Esophagus (tissue), 2 donors: ENCODE measurements around the gene TESPA1. TPM values are rescaled to one million over a fixed set of nuclear protein-coding genes. Genes with fewer than 3 reads are reported as not detected.
"Not testable (repeated sequence)": the region's sequence is repeated elsewhere in the genome, so short reads cannot be mapped to it uniquely, and the experiment has no call there.

Experiments used
- H3K27ac ChIP-seq, 2 donors: one replicate each; pipeline ENCODE4 v1.5.1; 2013; ENCODE audit warnings: low read depth in 2 of 2, mild to moderate bottlenecking in 2 of 2, inconsistent platforms in 1 of 2, low read length in 1 of 2, moderate library complexity in 1 of 2
- H3K27me3 ChIP-seq, 2 donors: one replicate each; pipeline ENCODE4 v1.6.1; 2013; ENCODE audit warnings: low read length in 2 of 2, control low read depth in 1 of 2, mild to moderate bottlenecking in 1 of 2; ENCODE audit not compliant: insufficient read depth in 2 of 2, control insufficient read depth in 1 of 2
- H3K36me3 ChIP-seq, 2 donors: one replicate each; pipeline ENCODE4 v1.6.1; 2013; ENCODE audit warnings: low read length in 1 of 2; ENCODE audit not compliant: control insufficient read depth in 2 of 2, insufficient read depth in 2 of 2
- H3K4me1 ChIP-seq, 2 donors: one replicate each; pipeline ENCODE4 v1.6.1; 2013; ENCODE audit warnings: low read length in 1 of 2; ENCODE audit not compliant: control insufficient read depth in 2 of 2, insufficient read depth in 2 of 2
- H3K4me3 ChIP-seq, 2 donors: one replicate each; pipeline ENCODE4 v1.5.1; 2013; ENCODE audit warnings: low read length in 2 of 2, mild to moderate bottlenecking in 2 of 2, low read depth in 1 of 2, moderate library complexity in 1 of 2
- H3K9me3 ChIP-seq, 2 donors: one replicate each; pipeline ENCODE4 v1.6.1; 2013; ENCODE audit warnings: mild to moderate bottlenecking in 2 of 2, low read depth in 1 of 2, low read length in 1 of 2, moderate library complexity in 1 of 2; ENCODE audit not compliant: control insufficient read depth in 2 of 2, insufficient read depth in 1 of 2
- WGBS, 2 donors: extraction: QIAGEN DNeasy Blood & Tissue Kit; methylation state at CpG; one replicate each; pipeline ENCODE4 v1.1.7; 2013; 5-methylcytosine and 5-hydroxymethylcytosine counted together
- polyA plus RNA-seq, 2 donors: library from polyadenylated mRNA; stranded (reverse); fragments of 200-250 nt; gene quantifications; one replicate each; pipeline ENCODE4 v1.2.3, GENCODE V29; 2013
- donor health status: healthy with polysubstance abuse.
- donor health status: Bipolar disorder and iron deficiency.

The TESPA1 gene
- polyA plus RNA-seq, 2 donors, result 0.26 to 0.32 TPM

DNA sequence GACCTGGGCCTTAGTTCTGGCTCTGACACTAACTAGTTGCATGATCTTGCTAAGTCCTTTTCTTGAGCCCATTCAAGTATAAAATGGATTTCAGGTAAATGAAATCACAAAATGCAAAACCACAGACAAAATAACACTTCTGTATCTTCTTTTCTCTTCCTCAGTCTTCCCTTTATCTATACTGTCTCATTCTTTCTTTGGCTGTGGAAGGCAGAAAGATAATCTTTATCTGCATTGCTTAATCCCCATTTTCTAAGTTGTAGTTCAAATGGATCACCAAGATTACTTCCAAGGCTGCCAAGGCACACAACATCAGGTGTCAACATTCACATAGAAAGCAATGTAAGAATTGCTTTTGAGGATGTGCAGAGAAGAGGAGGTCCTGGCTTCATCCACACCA is 30.3 kb downstream of the TESPA1 start:
- H3K4me1 ChIP-seq, result no peaks in the 10 kb centered on the region
- no peaks in the 10 kb centered on the region for H3K27me3 ChIP-seq
- H3K4me3 ChIP-seq, result no peak overlapping the region
- H3K9me3 ChIP-seq, result no peaks in the 10 kb centered on the region
- H3K27ac ChIP-seq, result no peak overlapping the region
- no peaks in the 10 kb centered on the region for H3K36me3 ChIP-seq

- H3K4me3 ChIP-seq, result no peak overlapping the region
- no peaks in the 10 kb centered on the region for H3K9me3 ChIP-seq
- H3K27ac ChIP-seq, result no peak overlapping the region
- WGBS, 2 donors, result 93 to 96% methylated on average over 1 of the region's 1 CpG
- no peaks in the 10 kb centered on the region for H3K27me3 ChIP-seq
- no peaks in the 10 kb centered on the region for H3K4me1 ChIP-seq
- no peaks in the 10 kb centered on the region for H3K36me3 ChIP-seq
These were observed 34.4 kb downstream of the TESPA1 start for GRCh38 chr12:54950071-54950727.

GRCh38 chr12:54949073-54949711 is 35.4 kb downstream of the TESPA1 start:
- WGBS, 2 donors, result 69 to 77% methylated on average over 2 of the region's 2 CpGs
- Histone ChIP-seq H3K27ac (no peak overlapping the region), H3K9me3 (no peaks in the 10 kb centered on the region), H3K27me3 (no peaks in the 10 kb centered on the region), H3K36me3 (no peaks in the 10 kb centered on the region), H3K4me3 (no peak overlapping the region), H3K4me1 (no peaks in the 10 kb centered on the region)

DNA sequence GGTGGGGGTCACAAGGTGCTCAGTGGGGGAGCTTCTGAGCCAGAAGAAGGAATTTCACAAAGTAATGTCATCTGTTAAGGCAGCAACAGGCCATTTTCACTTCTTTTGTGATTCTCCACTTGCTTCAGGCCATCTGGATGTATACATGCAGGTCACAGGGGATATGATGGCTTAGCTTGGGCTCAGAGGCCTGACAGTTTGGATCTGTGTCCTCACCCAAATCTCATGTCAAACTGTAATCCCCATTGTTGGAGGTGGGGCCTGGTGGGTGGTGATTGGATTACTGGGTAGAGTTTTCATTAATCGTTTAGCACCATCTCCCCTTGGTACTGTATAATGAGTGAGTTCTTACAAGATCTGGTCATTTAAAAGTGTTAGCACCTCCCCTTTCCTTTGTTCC is 36.4 kb downstream of the TESPA1 start:
- Histone ChIP-seq H3K4me1 (no peaks in the 10 kb centered on the region), H3K27ac (no peak overlapping the region)
- 65 to 73% methylated on average over 1 of the region's 1 CpG for whole genome bisulfite sequencing, 2 donors

DNA sequence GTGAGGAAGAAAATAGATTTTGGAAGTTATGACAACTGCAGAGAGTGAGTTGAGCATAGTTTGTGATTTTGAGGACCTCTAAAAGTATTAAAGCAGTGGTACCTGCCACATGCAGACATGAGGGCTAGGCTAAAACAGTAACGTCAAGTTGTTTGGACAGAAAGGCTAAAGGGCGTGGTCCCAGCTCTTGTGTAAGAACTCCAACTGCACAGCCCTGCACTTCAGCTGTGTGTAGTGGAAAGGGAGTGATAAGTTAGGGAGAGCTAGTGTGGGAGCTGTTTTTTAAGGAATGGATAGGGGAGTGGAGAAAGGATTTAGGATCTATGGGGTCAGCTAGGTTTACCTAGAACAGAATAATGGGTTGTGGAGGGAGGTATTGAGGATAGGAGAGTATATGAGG is 39.5 kb downstream of the TESPA1 start:
- Histone ChIP-seq H3K9me3 (no peaks in the 10 kb centered on the region), H3K27me3 (no peaks in the 10 kb centered on the region), H3K27ac (no peak overlapping the region), H3K4me3 (no peak overlapping the region), H3K36me3 (no peaks in the 10 kb centered on the region), H3K4me1 (peaks cover 0 to 3% of the 10 kb centered on the region in 2 donors)
- 64 to 70% methylated on average over 2 of the region's 2 CpGs for WGBS, 2 donors

More for the DNA sequence above, 36.4 kb downstream of the TESPA1 start:
- Histone ChIP-seq H3K36me3 (no peaks in the 10 kb centered on the region), H3K4me3 (no peak overlapping the region), H3K27me3 (no peaks in the 10 kb centered on the region), H3K9me3 (no peaks in the 10 kb centered on the region)

DNA sequence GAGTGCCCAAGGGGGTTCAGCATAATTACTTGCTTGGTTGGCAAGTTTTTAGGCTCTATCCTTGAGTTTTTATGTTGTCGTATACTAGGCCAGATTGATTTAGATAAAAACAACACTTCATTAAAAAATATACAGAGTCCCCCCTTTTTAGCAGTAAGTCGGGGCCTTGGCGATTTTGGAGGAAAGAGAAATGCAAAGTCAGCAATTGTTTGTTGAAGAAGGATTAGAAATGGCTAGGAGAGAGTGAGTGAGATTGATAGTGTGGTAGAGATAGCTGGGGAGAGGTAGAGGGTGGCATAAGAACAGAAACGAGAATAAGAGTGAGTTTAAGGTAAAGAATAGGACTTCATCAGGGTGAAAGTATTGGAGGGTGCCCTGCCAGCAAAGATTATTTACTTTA is 41.3 kb downstream of the TESPA1 start:
- not testable (repeated sequence) for H3K4me3 ChIP-seq, H3K27ac ChIP-seq, H3K27me3 ChIP-seq, H3K9me3 ChIP-seq, H3K4me1 ChIP-seq, H3K36me3 ChIP-seq
- 58 to 75% methylated on average over 4 of the region's 4 CpGs for WGBS, 2 donors

DNA sequence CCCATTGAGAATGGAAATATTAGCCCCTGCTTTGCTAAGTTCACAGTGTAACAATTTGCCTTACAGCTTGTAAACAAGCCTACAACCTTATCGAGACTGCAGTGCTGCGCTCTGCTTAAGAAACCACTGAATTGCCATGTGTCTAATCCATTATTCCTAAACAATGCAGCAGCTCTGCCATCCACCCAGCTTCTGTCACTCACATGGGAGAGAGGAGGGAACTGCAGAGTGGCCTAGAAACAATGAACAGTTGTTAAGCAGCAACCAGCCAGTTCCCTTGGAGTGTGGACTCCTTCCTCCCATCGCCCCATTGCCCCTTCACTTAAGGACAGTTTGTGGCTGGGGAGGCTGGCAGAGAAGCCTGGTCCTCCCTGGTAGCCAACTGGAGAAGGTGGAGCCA is 42.9 kb downstream of the TESPA1 start:
- WGBS, 2 donors, result 83 to 89% methylated on average over 3 of the region's 3 CpGs
- H3K4me1 ChIP-seq, result peaks cover 0 to 3% of the 10 kb centered on the region in 2 donors

GRCh38 chr12:54940727-54941315 is 43.7 kb downstream of the TESPA1 start:
- Histone ChIP-seq H3K36me3 (no peaks in the 10 kb centered on the region), H3K4me3 (no peak overlapping the region), H3K27me3 (no peaks in the 10 kb centered on the region), H3K27ac (no peak overlapping the region), H3K9me3 (no peaks in the 10 kb centered on the region), H3K4me1 (peaks cover 0 to 3% of the 10 kb centered on the region in 2 donors)
- WGBS, 2 donors, result 72 to 81% methylated on average over 6 of the region's 6 CpGs

More for the DNA sequence above, 42.9 kb downstream of the TESPA1 start:
- H3K9me3 ChIP-seq, result no peaks in the 10 kb centered on the region
- no peak overlapping the region for H3K27ac ChIP-seq
- no peaks in the 10 kb centered on the region for H3K36me3 ChIP-seq
- no peaks in the 10 kb centered on the region for H3K27me3 ChIP-seq
- H3K4me3 ChIP-seq, result no peak overlapping the region

DNA sequence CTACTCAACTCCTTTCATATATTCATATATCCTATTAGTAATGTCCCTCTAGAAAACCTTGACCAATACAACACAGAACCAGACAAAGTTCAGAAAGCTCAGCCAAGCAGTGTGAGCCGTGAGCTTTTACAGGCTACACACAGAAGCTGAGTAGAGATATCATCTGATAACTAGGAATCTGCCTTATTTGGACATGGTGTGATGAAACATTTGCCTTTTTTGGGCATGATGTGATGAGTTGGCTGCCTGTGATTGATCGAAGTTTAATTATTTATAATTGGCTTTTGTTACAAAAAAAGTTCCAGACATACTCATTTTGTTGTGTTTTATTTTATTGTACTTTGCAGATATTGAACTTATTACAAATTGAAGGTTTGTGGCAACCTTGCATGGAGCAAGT is 46.6 kb downstream of the TESPA1 start:
- 84 to 87% methylated on average over 2 of the region's 2 CpGs for WGBS, 2 donors
- H3K4me1 ChIP-seq, result peaks cover 0 to 3% of the 10 kb centered on the region in 2 donors
- H3K4me3 ChIP-seq, result no peak overlapping the region
- H3K36me3 ChIP-seq, result no peaks in the 10 kb centered on the region
- no peak overlapping the region for H3K27ac ChIP-seq
- no peaks in the 10 kb centered on the region for H3K9me3 ChIP-seq
- H3K27me3 ChIP-seq, result no peaks in the 10 kb centered on the region

DNA sequence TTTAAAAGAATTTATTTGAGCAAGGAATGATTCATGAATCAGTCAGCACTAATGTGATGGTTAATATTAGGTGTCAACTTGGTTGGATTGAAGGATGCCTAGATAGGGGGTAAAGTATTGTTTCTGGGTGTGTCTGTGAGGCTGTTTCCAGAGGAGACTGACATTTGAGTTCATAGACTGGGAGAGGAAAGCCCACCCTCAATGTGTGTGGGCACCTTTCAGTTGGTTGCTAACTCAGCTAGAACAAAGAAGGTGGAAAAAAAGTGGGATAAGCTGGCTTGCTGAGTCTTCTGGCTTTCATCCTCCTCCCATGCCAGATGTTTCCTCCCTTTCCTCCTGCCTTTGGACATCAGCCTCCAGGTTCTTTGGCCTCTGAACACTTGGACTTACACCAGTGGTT is 47.2 kb downstream of the TESPA1 start:
- Histone ChIP-seq H3K36me3 (no peaks in the 10 kb centered on the region), H3K27me3 (no peaks in the 10 kb centered on the region), H3K9me3 (no peaks in the 10 kb centered on the region), H3K27ac (no peak overlapping the region), H3K4me3 (no peak overlapping the region), H3K4me1 (peaks cover 0 to 3% of the 10 kb centered on the region in 2 donors)
